HCT116 (cell line): ENCODE results near the gene NCBP2. TPM values are rescaled to one million over a fixed set of nuclear protein-coding genes. Genes with fewer than 3 reads are reported as not detected.

Experiments used
- ATAC-seq: fragments of 200-7000 bp; cut with Tn5 transposase; 2 replicates; pipeline ENCODE4 v1.9.1; 2020; ENCODE audit warnings: mild to moderate bottlenecking, moderate library complexity
- BruUV-seq: library from RNA; stranded (reverse); fragments of 400-500 nt; replicated peaks from 2 replicates; lab custom pipeline; 2021; lab: Mats Ljungman, UMichigan
- CTCF ChIA-PET: fragments of 300-600 bp; sonication (Branson Sonifier 250); formaldehyde crosslinking; loops from one replicate; lab custom pipeline; 2021; ENCODE audit warnings: antibody characterized with exemption; lab: Charles Lee
- POLR2A ChIA-PET: fragments of 300-600, 350-600 bp; sonication (Branson Sonifier 250); formaldehyde crosslinking; loops from one replicate; lab custom pipeline; 2021; ENCODE audit warnings: antibody characterized with exemption; lab: Charles Lee
- RAD21 ChIA-PET, 2 experiments: fragments of 300-600 bp; sonication (Branson Sonifier 250); formaldehyde crosslinking; loops; one replicate each; lab custom pipeline; 2023; ENCODE audit warnings: low total read pairs in 2 of 2; ENCODE audit not compliant: uncharacterized antibody in 2 of 2, unreplicated experiment in 2 of 2, low non-redundant PET in 1 of 2; lab: Charles Lee
- DNase-seq: peaks from one replicate; pipeline ENCODE4 v3.0.0-alpha.2; 2010; ENCODE audit warnings: low read depth, low spot score
- H2AFZ ChIP-seq: fragments of 200-600 bp; shearing (Covaris generic), sonication (generic); 2 replicates; pipeline ENCODE4 v1.6.1; 2017; ENCODE audit warnings: low read depth, mixed run types, mixed read lengths, antibody characterized with exemption, low read length; ENCODE audit not compliant: poor library complexity, severe bottlenecking
- H3K27ac ChIP-seq: 2 replicates; pipeline ENCODE4 v1.5.1; 2012; ENCODE audit warnings: low read depth, low read length
- H3K27me3 ChIP-seq: fragments of 200-600 bp; sonication (generic); 2 replicates; pipeline ENCODE4 v1.6.1; 2016; ENCODE audit warnings: mixed run types, low read length, mixed read lengths; ENCODE audit not compliant: insufficient read depth
- H3K36me3 ChIP-seq, 2 experiments: fragments of 200-500 bp in 1 of 2; fragments of 200-600 bp in 1 of 2; sonication (Bioruptor generic) in 1 of 2; sonication (generic) in 1 of 2; 2 replicates each; pipeline versions ENCODE4 v1.5.1 to v1.6.1; 2014 to 2016; ENCODE audit warnings: low read length in 2 of 2, inconsistent platforms in 1 of 2, mixed read lengths in 1 of 2, mixed run types in 1 of 2; ENCODE audit not compliant: insufficient read depth in 2 of 2, control insufficient read depth in 1 of 2
- H3K4me1 ChIP-seq, 2 experiments: fragments of 200-600 bp in 1 of 2; sonication (generic) in 1 of 2; 2 replicates each; pipeline versions ENCODE4 v1.5.1 to v1.6.1; 2012 to 2017; ENCODE audit warnings: low read length in 2 of 2, inconsistent platforms in 1 of 2, mild to moderate bottlenecking in 1 of 2, mixed read lengths in 1 of 2, mixed run types in 1 of 2, moderate library complexity in 1 of 2; ENCODE audit not compliant: insufficient read depth in 2 of 2, control insufficient read depth in 1 of 2
- H3K4me2 ChIP-seq: fragments of 200-600 bp; sonication (generic); 2 replicates; pipeline ENCODE4 v1.6.1; 2017; ENCODE audit warnings: mixed run types, low read length, mixed read lengths
- H3K4me3 ChIP-seq, 2 experiments: fragments of 200-600 bp in 1 of 2; sonication (generic) in 1 of 2; replicated peaks in 1 of 2; 2 replicates each; pipeline ENCODE4 v1.5.1; 2011 to 2016; ENCODE audit warnings: low read length in 2 of 2, control low read depth in 1 of 2, low read depth in 1 of 2, mild to moderate bottlenecking in 1 of 2, mixed read lengths in 1 of 2, mixed run types in 1 of 2
- H3K79me2 ChIP-seq: fragments of 200-600 bp; sonication (generic); 2 replicates; pipeline ENCODE4 v1.6.1; 2017; ENCODE audit warnings: mild to moderate bottlenecking, mixed run types, low read length, moderate library complexity, mixed read lengths; ENCODE audit not compliant: insufficient read depth
- H3K9ac ChIP-seq: fragments of 200-600 bp; sonication (generic); 2 replicates; pipeline ENCODE4 v1.6.1; 2016; ENCODE audit warnings: low read length, mixed read lengths
- H3K9me2 ChIP-seq: fragments of 200-600 bp; sonication (generic), shearing (Covaris generic); 2 replicates; pipeline ENCODE4 v1.6.1; 2017; ENCODE audit warnings: mixed run types, mild to moderate bottlenecking, moderate library complexity; ENCODE audit not compliant: insufficient read depth
- H3K9me3 ChIP-seq, 2 experiments: fragments of 200-500 bp in 1 of 2; fragments of 200-600 bp in 1 of 2; sonication (Bioruptor generic) in 1 of 2; sonication (generic) in 1 of 2; 2 replicates each; pipeline ENCODE4 v1.6.1; 2014 to 2017; ENCODE audit warnings: low read length in 2 of 2, mixed read lengths in 2 of 2, inconsistent platforms in 1 of 2, low read depth in 1 of 2, mild to moderate bottlenecking in 1 of 2, mixed run types in 1 of 2, moderate library complexity in 1 of 2; ENCODE audit not compliant: control insufficient read depth in 1 of 2, insufficient read depth in 1 of 2
- H4K20me1 ChIP-seq: fragments of 200-600 bp; sonication (generic), shearing (Covaris generic); 2 replicates; pipeline ENCODE4 v1.6.1; 2017; ENCODE audit warnings: mixed run types, mild to moderate bottlenecking, moderate library complexity; ENCODE audit not compliant: insufficient read depth
- EGR1 ChIP-seq: IDR thresholded peaks from 2 replicates; pipeline ENCODE4 v1.6.1; 2012; ENCODE audit warnings: low read depth
- ELF1 ChIP-seq: IDR thresholded peaks from 2 replicates; pipeline ENCODE4 v1.6.1; 2012; ENCODE audit warnings: low read depth, borderline replicate concordance
- EZH2 ChIP-seq: fragments of 200-600 bp; sonication (generic); IDR thresholded peaks from 2 replicates; pipeline ENCODE4 v1.6.1; 2017; ENCODE audit warnings: antibody characterized with exemption, mixed run types
- FOSL1 ChIP-seq: IDR thresholded peaks from 2 replicates; pipeline ENCODE4 v1.6.1; 2012; ENCODE audit warnings: low read depth
- JUND ChIP-seq: IDR thresholded peaks from 2 replicates; pipeline ENCODE4 v1.6.1; 2012
- POLR2AphosphoS5 ChIP-seq: IDR thresholded peaks from 2 replicates; pipeline ENCODE4 v1.6.1; 2011; ENCODE audit warnings: mild to moderate bottlenecking, low read depth, low read length, moderate library complexity
- SIN3A ChIP-seq: IDR thresholded peaks from 2 replicates; pipeline ENCODE4 v1.6.1; 2012; ENCODE audit warnings: low read depth
- YY1 ChIP-seq: IDR thresholded peaks from 2 replicates; pipeline ENCODE4 v1.6.1; 2011; ENCODE audit warnings: low read length, low read depth, moderate library complexity, mild to moderate bottlenecking; ENCODE audit not compliant: insufficient replicate concordance; ENCODE audit errors: extremely low read depth
- ZNF274 ChIP-seq: fragments of 200-500 bp; sonication (Bioruptor generic); IDR thresholded peaks from 2 replicates; pipeline ENCODE4 v1.6.1; 2014; ENCODE audit warnings: mild to moderate bottlenecking, low read depth, low read length, inconsistent platforms
- intact Hi-C: fragments of 100-400 bp; cut with micrococcal nuclease; formaldehyde crosslinking; loops from 2 replicates; pipeline ENCODE4 v1.10.0; 2022
- total RNA-seq: library from RNA; stranded (reverse); gene quantifications from one replicate; pipeline ENCODE4 v1.2.1, GENCODE V29; 2021; ENCODE audit not compliant: unreplicated experiment
- TF ChIP-seq, protein P1 (sequence below): IDR thresholded peaks from 2 replicates; pipeline ENCODE4 v1.6.1; 2012
- TF ChIP-seq, protein P2 (sequence below): IDR thresholded peaks from 2 replicates; pipeline ENCODE4 v1.6.1; 2012
- TF ChIP-seq, protein P3 (sequence below): IDR thresholded peaks from 2 replicates; pipeline ENCODE4 v1.6.1; 2011; ENCODE audit warnings: mild to moderate bottlenecking, low read length, moderate library complexity; ENCODE audit not compliant: insufficient replicate concordance; ENCODE audit errors: extremely low read depth

Gene NCBP2
- total RNA-seq, 1 experiment from 2014 or later = 82.4 TPM

DNA sequence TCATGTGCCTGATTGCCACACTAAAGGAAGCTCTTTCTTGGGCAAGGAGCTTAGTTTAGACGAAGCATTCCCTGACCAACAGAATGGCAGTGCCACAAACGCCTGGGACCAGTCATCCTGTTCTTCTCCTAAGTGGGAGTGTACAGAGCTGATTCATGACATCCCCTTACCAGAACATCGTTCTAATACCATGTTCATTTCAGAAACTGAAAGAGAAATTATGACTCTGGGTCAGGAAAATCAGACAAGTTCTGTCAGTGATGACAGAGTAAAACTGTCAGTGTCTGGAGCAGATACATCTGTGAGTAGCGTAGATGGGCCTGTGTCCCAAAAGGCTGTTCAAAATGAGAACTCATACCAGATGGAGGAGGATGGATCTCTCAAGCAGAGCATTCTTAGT lies 56.2 kb downstream of the NCBP2 start:
- Histone ChIP-seq H3K9me2 (no peaks in the 10 kb centered on the region), H3K27ac (no peak overlapping the region), H3K4me3 (no peak overlapping the region), H3K36me3 (peaks cover 2 to 16% of the 10 kb centered on the region in 2 experiments; a peak in 2 of 4 replicates), H3K79me2 (peaks cover 93% of the 10 kb centered on the region), H3K27me3 (no peaks in the 10 kb centered on the region), H4K20me1 (peaks cover 11% of the 10 kb centered on the region; the same call in 1 of the 2 replicates), H3K9me3 (no peaks in the 10 kb centered on the region), H3K4me2 (no peak overlapping the region), H2AFZ (no peak overlapping the region), H3K9ac (no peak overlapping the region), H3K4me1 (no peaks in the 10 kb centered on the region)
- ChIA-PET CTCF (interaction anchor here (0.5 kb wide), 1 partner anchor 7 kb away, joined by 3 read pairs; no protein-coding TSS in a partner anchor), RAD21 (no interaction called here), POLR2A (no interaction called here)
- intact Hi-C loops = no loop called here
- no TSS peak for BruUV-seq
- TF ChIP-seq, protein P1, sequence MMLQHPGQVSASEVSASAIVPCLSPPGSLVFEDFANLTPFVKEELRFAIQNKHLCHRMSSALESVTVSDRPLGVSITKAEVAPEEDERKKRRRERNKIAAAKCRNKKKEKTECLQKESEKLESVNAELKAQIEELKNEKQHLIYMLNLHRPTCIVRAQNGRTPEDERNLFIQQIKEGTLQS = no peak
- no peak for TF ChIP-seq POLR2AphosphoS5
- no peak for TF ChIP-seq SIN3A
- TF ChIP-seq, protein P2, sequence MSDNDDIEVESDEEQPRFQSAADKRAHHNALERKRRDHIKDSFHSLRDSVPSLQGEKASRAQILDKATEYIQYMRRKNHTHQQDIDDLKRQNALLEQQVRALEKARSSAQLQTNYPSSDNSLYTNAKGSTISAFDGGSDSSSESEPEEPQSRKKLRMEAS = no peak
- no peak for TF ChIP-seq ELF1
- TF ChIP-seq ZNF274 = no peak
- no peak for TF ChIP-seq EGR1
- TF ChIP-seq EZH2 = no peak
- TF ChIP-seq YY1 = no peak
- TF ChIP-seq FOSL1 = no peak
- TF ChIP-seq, protein P3, sequence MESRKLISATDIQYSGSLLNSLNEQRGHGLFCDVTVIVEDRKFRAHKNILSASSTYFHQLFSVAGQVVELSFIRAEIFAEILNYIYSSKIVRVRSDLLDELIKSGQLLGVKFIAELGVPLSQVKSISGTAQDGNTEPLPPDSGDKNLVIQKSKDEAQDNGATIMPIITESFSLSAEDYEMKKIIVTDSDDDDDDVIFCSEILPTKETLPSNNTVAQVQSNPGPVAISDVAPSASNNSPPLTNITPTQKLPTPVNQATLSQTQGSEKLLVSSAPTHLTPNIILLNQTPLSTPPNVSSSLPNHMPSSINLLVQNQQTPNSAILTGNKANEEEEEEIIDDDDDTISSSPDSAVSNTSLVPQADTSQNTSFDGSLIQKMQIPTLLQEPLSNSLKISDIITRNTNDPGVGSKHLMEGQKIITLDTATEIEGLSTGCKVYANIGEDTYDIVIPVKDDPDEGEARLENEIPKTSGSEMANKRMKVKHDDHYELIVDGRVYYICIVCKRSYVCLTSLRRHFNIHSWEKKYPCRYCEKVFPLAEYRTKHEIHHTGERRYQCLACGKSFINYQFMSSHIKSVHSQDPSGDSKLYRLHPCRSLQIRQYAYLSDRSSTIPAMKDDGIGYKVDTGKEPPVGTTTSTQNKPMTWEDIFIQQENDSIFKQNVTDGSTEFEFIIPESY = no peak
- no peak for TF ChIP-seq JUND
- no peak for DNase-seq
- ATAC-seq = no peak

Other genes with a start within 250 kb of the NCBP2 start
- gene CEP19, start 230.3 kb downstream of the NCBP2 start, total RNA-seq = 2.7 TPM
- 27.2 TPM for gene PIGX, start 230.2 kb downstream of the NCBP2 start, total RNA-seq
- 69.6 TPM for gene PAK2, start 202.7 kb downstream of the NCBP2 start, total RNA-seq
- 27.6 TPM for gene SENP5, start 74.6 kb downstream of the NCBP2 start, total RNA-seq
- gene PIGZ, start 26.3 kb upstream of the NCBP2 start, total RNA-seq = 1.4 TPM
- gene MELTF, start 87.3 kb upstream of the NCBP2 start, total RNA-seq = 47.6 TPM